MM.1S (cell line): ENCODE measurements around the gene TBX6.

Experiments used
- DNase-seq: peaks from one replicate; pipeline ENCODE4 v3.0.0-alpha.2; 2015
- H2AFZ ChIP-seq: fragments of 300-600 bp; sonication (generic); 2 replicates; pipeline ENCODE4 v1.6.0; 2016; ENCODE audit warnings: antibody characterized with exemption, low read length
- H3F3A ChIP-seq: fragments of 300-600 bp; sonication (generic); 2 replicates; pipeline ENCODE4 v1.6.1; 2016; ENCODE audit warnings: mild to moderate bottlenecking, antibody characterized with exemption, low read length, moderate library complexity, mixed read lengths; ENCODE audit not compliant: insufficient read depth
- H3K27ac ChIP-seq: fragments of 300-600 bp; sonication (generic); 2 replicates; pipeline ENCODE4 v1.5.1; 2016; ENCODE audit warnings: mild to moderate bottlenecking, low read length
- H3K27me3 ChIP-seq: fragments of 300-600 bp; sonication (generic); replicated peaks from 2 replicates; pipeline ENCODE4 v1.6.0; 2016; ENCODE audit warnings: low read length; ENCODE audit not compliant: insufficient read depth
- H3K36me3 ChIP-seq: fragments of 300-600 bp; sonication (generic); replicated peaks from 2 replicates; pipeline ENCODE4 v1.6.1; 2016; ENCODE audit warnings: mild to moderate bottlenecking, low read length, mixed read lengths; ENCODE audit not compliant: insufficient read depth
- H3K4me1 ChIP-seq: fragments of 300-600 bp; sonication (generic); 2 replicates; pipeline ENCODE4 v1.6.1; 2016; ENCODE audit warnings: low read length, mixed read lengths
- H3K4me2 ChIP-seq: fragments of 300-600 bp; sonication (generic); 2 replicates; pipeline ENCODE4 v1.6.0; 2016; ENCODE audit warnings: low read depth, low read length
- H3K4me3 ChIP-seq: fragments of 300-600 bp; sonication (generic); 2 replicates; pipeline ENCODE4 v1.5.1; 2016; ENCODE audit warnings: low read length, mixed read lengths
- H3K79me2 ChIP-seq: fragments of 300-600 bp; sonication (generic); 2 replicates; pipeline ENCODE4 v1.6.1; 2016; ENCODE audit warnings: mixed run types, low read length, mixed read lengths
- H3K9ac ChIP-seq: fragments of 300-600 bp; sonication (generic); 2 replicates; pipeline ENCODE4 v1.6.1; 2016; ENCODE audit warnings: low read length, mixed read lengths
- H3K9me2 ChIP-seq: fragments of 300-600 bp; sonication (generic); replicated peaks from 2 replicates; pipeline ENCODE4 v1.6.1; 2016; ENCODE audit warnings: mild to moderate bottlenecking, low read length, mixed read lengths; ENCODE audit not compliant: insufficient read depth
- H3K9me3 ChIP-seq: fragments of 300-600 bp; sonication (generic); replicated peaks from 2 replicates; pipeline ENCODE4 v1.6.1; 2016; ENCODE audit warnings: mild to moderate bottlenecking, low read length, mixed read lengths; ENCODE audit not compliant: insufficient read depth
- H4K20me1 ChIP-seq: fragments of 300-600 bp; sonication (generic); 2 replicates; pipeline ENCODE4 v1.6.1; 2016; ENCODE audit warnings: mild to moderate bottlenecking, low read length, moderate library complexity, mixed read lengths; ENCODE audit not compliant: insufficient read depth
- CTCF ChIP-seq: fragments of 300-600 bp; sonication (generic); IDR thresholded peaks from 2 replicates; pipeline ENCODE4 v1.5.1; 2016; ENCODE audit warnings: antibody characterized with exemption, low read length, mixed read lengths
- EZH2 ChIP-seq: fragments of 300-600 bp; sonication (generic); optimal IDR thresholded peaks from 2 replicates; pipeline ENCODE3; 2017; ENCODE audit warnings: low read depth, mild to moderate bottlenecking, antibody characterized with exemption, low read length, mixed read lengths
- EZH2phosphoT487 ChIP-seq: fragments of 300-600 bp; sonication (generic); IDR thresholded peaks from 2 replicates; pipeline ENCODE4 v1.6.1; 2018; ENCODE audit warnings: antibody characterized with exemption, low read length

The TBX6 gene

GRCh38 chr16:30085820-30086219, 5.9 kb downstream of the TBX6 start:
- no peaks in the 10 kb centered on the region for H3K4me1 ChIP-seq
- H3K36me3 ChIP-seq: 0 out of 2 replicates have a peak, but pooled peaks cover 6% of the 10 kb centered on the region
- no peak overlapping the region for H3K4me3 ChIP-seq
- no peaks in the 10 kb centered on the region; the same call in 1 of the 2 replicates for H3F3A ChIP-seq
- H3K27ac ChIP-seq: no peak overlapping the region
- no peak overlapping the region for H2AFZ ChIP-seq
- H3K79me2 ChIP-seq: peaks cover 5% of the 10 kb centered on the region
- H3K27me3 ChIP-seq: no peaks in the 10 kb centered on the region
- H4K20me1 ChIP-seq: no peaks in the 10 kb centered on the region
- H3K4me2 ChIP-seq: no peak overlapping the region
- H3K9me2 ChIP-seq: no peaks in the 10 kb centered on the region
- H3K9me3 ChIP-seq: no peaks in the 10 kb centered on the region
- TF ChIP-seq CTCF: no peak
- no peak for TF ChIP-seq EZH2phosphoT487
- TF ChIP-seq EZH2: no peak
- H3K9ac ChIP-seq: no peak overlapping the region
- DNase-seq: no peak

- H3K4me2 ChIP-seq: no peak overlapping the region
- H3K4me1 ChIP-seq: no peaks in the 10 kb centered on the region
- peaks cover 8% of the 10 kb centered on the region for H3K79me2 ChIP-seq
- H3K27ac ChIP-seq: no peak overlapping the region
- H3K9me3 ChIP-seq: no peaks in the 10 kb centered on the region
- H2AFZ ChIP-seq: no peak overlapping the region
- no peak overlapping the region for H3K4me3 ChIP-seq
- H3K36me3 ChIP-seq: 0 out of 2 replicates have a peak, but pooled peaks cover 8% of the 10 kb centered on the region
- H3F3A ChIP-seq: no peaks in the 10 kb centered on the region; the same call in 1 of the 2 replicates
- no peak for TF ChIP-seq EZH2phosphoT487
- no peak for TF ChIP-seq EZH2
- no peak for TF ChIP-seq CTCF
- H3K9ac ChIP-seq: no peak overlapping the region
- no peak for DNase-seq
- no peaks in the 10 kb centered on the region for H3K9me2 ChIP-seq
- no peaks in the 10 kb centered on the region for H3K27me3 ChIP-seq
- no peaks in the 10 kb centered on the region for H4K20me1 ChIP-seq
These were observed 6.5 kb downstream of the TBX6 start for GRCh38 chr16:30085247-30085646.

- Histone ChIP-seq H3K4me2 (no peak overlapping the region), H3F3A (no peaks in the 10 kb centered on the region; the same call in 1 of the 2 replicates), H3K9me3 (no peaks in the 10 kb centered on the region), H3K4me1 (no peaks in the 10 kb centered on the region), H3K4me3 (no peak overlapping the region), H4K20me1 (no peaks in the 10 kb centered on the region), H3K27me3 (no peaks in the 10 kb centered on the region), H3K9ac (no peak overlapping the region), H3K79me2 (peaks cover 13% of the 10 kb centered on the region), H3K27ac (no peak overlapping the region), H3K9me2 (no peaks in the 10 kb centered on the region), H3K36me3 (0 out of 2 replicates have a peak, but pooled peaks cover 8% of the 10 kb centered on the region), H2AFZ (no peak overlapping the region)
- no peak for TF ChIP-seq CTCF
- TF ChIP-seq EZH2: no peak
- TF ChIP-seq EZH2phosphoT487: no peak
- DNase-seq: no peak
These were observed 6.9 kb downstream of the TBX6 start for GRCh38 chr16:30084816-30085159.
